Neural cell (in vitro differentiated cells): ENCODE results near the gene POU6F2.

Source experiments
- CTCF ChIP-seq: fragments of 450-650 bp; IDR thresholded peaks from 2 replicates; pipeline ENCODE4 v1.5.1; 2014; ENCODE audit warnings: antibody characterized with exemption, mild to moderate bottlenecking, moderate library complexity; ENCODE audit not compliant: poor library complexity, severe bottlenecking
- EP300 ChIP-seq: fragments of 450-650 bp; conservative IDR thresholded peaks from 2 replicates; pipeline ENCODE4 v1.6.1; 2014; ENCODE audit warnings: antibody characterized with exemption, mild to moderate bottlenecking, moderate library complexity; ENCODE audit not compliant: poor library complexity, severe bottlenecking
- EZH2 ChIP-seq: fragments of 200-600, 300-800 bp; shearing (Covaris generic), sonication (generic); IDR thresholded peaks from 2 replicates; pipeline ENCODE4 v1.6.1; 2014; ENCODE audit warnings: antibody characterized with exemption, low read length, borderline replicate concordance, mild to moderate bottlenecking; ENCODE audit not compliant: insufficient read depth, poor library complexity, severe bottlenecking
- POLR2AphosphoS5 ChIP-seq: IDR thresholded peaks from 2 replicates; pipeline ENCODE4 v1.6.1; 2012
- RAD21 ChIP-seq: fragments of 450-650 bp; conservative IDR thresholded peaks from 2 replicates; pipeline ENCODE4 v1.6.1; 2014; ENCODE audit warnings: antibody characterized with exemption, mild to moderate bottlenecking, moderate library complexity

GRCh38 chr7:39430441-39430840, 452.7 kb downstream of the POU6F2 start:
- TF ChIP-seq CTCF, result no peak
- no peak for TF ChIP-seq EZH2
- TF ChIP-seq RAD21, result no peak
- TF ChIP-seq EP300, result no peak
- TF ChIP-seq POLR2AphosphoS5, result no peak
